ENCODE measurements around the gene PROP1.

DNA sequence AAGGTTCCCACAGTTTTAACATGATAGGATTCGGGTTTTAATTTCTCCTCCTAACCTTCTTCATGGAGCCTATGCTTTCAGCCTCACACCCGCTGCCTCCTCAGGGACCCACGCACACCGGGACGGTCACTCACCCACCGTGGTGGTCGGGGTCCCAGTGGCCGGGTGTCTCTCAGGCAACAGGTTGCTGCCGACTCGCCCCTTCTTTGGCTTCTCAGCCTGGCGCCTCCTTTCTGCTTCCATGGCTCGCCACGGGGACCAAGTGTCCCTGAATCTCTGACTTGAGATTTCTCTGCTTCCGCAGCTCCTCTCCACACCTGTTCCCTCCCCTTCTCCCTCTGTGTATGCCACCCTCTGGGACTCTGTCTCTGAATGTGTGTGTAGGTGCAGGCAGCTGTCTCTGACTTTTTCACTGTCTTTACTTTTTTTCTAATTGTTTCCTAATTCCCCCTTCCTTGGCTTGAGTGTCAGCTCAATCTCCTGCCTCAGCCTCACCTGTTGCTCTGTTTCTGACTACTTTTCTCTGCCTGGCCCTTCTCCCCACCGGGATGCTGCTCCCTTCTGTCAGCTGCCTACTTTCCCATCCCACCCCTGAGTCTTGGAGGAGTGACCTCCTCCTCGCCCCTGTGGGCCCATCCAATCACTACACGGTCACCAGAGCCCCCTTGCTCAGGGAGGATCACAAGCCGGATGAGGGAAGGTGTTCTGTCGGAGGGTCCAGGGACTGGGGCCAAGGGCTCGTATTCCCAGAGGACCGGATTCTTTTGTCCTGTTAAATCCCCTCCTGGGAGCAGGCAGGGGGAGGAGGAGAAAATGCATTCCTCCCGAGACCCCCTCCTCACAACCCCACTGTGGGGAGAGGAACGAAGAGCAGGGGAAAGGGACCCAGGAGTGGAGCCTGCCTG is at the start of gene PROP1:
- TF ChIP-seq, protein P1, sequence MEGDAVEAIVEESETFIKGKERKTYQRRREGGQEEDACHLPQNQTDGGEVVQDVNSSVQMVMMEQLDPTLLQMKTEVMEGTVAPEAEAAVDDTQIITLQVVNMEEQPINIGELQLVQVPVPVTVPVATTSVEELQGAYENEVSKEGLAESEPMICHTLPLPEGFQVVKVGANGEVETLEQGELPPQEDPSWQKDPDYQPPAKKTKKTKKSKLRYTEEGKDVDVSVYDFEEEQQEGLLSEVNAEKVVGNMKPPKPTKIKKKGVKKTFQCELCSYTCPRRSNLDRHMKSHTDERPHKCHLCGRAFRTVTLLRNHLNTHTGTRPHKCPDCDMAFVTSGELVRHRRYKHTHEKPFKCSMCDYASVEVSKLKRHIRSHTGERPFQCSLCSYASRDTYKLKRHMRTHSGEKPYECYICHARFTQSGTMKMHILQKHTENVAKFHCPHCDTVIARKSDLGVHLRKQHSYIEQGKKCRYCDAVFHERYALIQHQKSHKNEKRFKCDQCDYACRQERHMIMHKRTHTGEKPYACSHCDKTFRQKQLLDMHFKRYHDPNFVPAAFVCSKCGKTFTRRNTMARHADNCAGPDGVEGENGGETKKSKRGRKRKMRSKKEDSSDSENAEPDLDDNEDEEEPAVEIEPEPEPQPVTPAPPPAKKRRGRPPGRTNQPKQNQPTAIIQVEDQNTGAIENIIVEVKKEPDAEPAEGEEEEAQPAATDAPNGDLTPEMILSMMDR (IDR thresholded peaks at IDR 0.05; ENCODE audit: low read depth, low read length, poor library complexity, severe bottlenecking) = no peak
- no peak for TF ChIP-seq EZH2phosphoT487 (IDR thresholded peaks at IDR 0.05; ENCODE audit: borderline replicate concordance, low read length)

All from DOHH2 (cell line).